ENCODE measurements around the gene ZFHX2.
A peak's percentile ranks its signal among the peaks of the same experiment; 100 is the strongest.

Gene ZFHX2

DNA sequence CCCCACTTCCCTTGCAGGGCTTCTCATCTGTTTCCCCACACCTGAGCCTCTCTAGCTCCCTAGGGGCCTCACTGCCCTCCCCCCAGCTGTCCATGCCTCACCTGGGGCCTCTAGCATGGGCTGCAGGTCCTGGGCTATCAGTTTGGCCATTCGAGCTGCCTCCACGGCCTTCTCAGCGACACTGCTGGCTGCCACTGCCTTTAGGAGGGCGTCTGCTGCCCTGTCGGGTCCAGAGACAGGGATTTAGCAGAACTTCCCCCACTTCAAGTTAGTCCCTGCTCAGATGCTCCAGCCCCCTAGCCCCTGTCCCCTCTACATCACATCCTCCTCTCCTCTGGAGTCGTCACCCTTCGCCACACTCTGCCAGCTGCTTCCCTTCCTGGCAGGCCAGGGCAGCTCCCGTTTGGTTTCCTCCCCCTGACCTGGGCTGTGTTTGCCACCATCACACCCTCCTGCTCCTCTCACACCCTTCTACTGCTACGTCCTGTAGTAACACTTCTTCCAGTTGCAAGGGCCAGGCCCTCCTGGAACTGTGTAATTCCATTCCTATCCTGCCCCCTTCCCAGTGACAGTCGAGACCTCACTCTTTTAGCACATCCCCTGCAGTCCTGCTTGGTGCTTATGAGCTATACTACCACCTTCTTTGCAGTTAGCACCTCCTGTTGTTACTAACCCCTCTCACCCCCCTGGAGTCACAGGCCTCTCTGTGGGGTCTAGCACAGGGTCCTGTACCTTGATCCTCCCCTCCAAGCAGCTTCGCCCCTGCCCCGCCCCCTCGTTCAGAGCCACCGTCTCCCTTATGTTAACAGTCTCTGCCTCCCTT is 20.3 kb upstream of the ZFHX2 start:
- no peak for TF ChIP-seq EGR1 (IDR thresholded peaks at IDR 0.05)
- no peak for TF ChIP-seq TEAD4 (IDR thresholded peaks at IDR 0.05)
- TF ChIP-seq MAX (IDR thresholded peaks at IDR 0.05), result no peak
- no peak for TF ChIP-seq CREB1 (IDR thresholded peaks at IDR 0.05; ENCODE audit: low read depth)
- no peak for TF ChIP-seq FOXM1 (IDR thresholded peaks at IDR 0.05; ENCODE audit: borderline replicate concordance, low read depth)
- no peak for TF ChIP-seq YY1 (IDR thresholded peaks at IDR 0.05; ENCODE audit: low read depth)
- no peak for TF ChIP-seq USF1 (IDR thresholded peaks at IDR 0.05)
- TF ChIP-seq EP300 (IDR thresholded peaks at IDR 0.05; ENCODE audit: borderline replicate concordance), result no peak
- TF ChIP-seq CEBPB (IDR thresholded peaks at IDR 0.05), result no peak
- no peak for TF ChIP-seq RAD21 (IDR thresholded peaks at IDR 0.05; ENCODE audit: low read depth)
- TF ChIP-seq, protein P1, sequence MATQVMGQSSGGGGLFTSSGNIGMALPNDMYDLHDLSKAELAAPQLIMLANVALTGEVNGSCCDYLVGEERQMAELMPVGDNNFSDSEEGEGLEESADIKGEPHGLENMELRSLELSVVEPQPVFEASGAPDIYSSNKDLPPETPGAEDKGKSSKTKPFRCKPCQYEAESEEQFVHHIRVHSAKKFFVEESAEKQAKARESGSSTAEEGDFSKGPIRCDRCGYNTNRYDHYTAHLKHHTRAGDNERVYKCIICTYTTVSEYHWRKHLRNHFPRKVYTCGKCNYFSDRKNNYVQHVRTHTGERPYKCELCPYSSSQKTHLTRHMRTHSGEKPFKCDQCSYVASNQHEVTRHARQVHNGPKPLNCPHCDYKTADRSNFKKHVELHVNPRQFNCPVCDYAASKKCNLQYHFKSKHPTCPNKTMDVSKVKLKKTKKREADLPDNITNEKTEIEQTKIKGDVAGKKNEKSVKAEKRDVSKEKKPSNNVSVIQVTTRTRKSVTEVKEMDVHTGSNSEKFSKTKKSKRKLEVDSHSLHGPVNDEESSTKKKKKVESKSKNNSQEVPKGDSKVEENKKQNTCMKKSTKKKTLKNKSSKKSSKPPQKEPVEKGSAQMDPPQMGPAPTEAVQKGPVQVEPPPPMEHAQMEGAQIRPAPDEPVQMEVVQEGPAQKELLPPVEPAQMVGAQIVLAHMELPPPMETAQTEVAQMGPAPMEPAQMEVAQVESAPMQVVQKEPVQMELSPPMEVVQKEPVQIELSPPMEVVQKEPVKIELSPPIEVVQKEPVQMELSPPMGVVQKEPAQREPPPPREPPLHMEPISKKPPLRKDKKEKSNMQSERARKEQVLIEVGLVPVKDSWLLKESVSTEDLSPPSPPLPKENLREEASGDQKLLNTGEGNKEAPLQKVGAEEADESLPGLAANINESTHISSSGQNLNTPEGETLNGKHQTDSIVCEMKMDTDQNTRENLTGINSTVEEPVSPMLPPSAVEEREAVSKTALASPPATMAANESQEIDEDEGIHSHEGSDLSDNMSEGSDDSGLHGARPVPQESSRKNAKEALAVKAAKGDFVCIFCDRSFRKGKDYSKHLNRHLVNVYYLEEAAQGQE (IDR thresholded peaks at IDR 0.05; ENCODE audit: low read depth), result no peak
- no peak for TF ChIP-seq TCF12 (IDR thresholded peaks at IDR 0.05; ENCODE audit: low read depth)
- TF ChIP-seq TAF1 (IDR thresholded peaks at IDR 0.05; ENCODE audit: low read depth), result no peak
- TF ChIP-seq ZBTB7A (IDR thresholded peaks at IDR 0.05; ENCODE audit: low read depth), result no peak
- TF ChIP-seq NFIC (IDR thresholded peaks at IDR 0.05), result no peak

- no peak for TF ChIP-seq EGR1 (IDR thresholded peaks at IDR 0.05)
- TF ChIP-seq TEAD4 (IDR thresholded peaks at IDR 0.05), result no peak
- TF ChIP-seq TAF1 (IDR thresholded peaks at IDR 0.05; ENCODE audit: low read depth), result no peak
- TF ChIP-seq NFIC (IDR thresholded peaks at IDR 0.05), result no peak
- TF ChIP-seq RAD21 (IDR thresholded peaks at IDR 0.05; ENCODE audit: low read depth), result no peak
- TF ChIP-seq EP300 (IDR thresholded peaks at IDR 0.05; ENCODE audit: borderline replicate concordance), result no peak
- no peak for TF ChIP-seq FOXM1 (IDR thresholded peaks at IDR 0.05; ENCODE audit: borderline replicate concordance, low read depth)
- TF ChIP-seq ZBTB7A (IDR thresholded peaks at IDR 0.05; ENCODE audit: low read depth), result no peak
- no peak for TF ChIP-seq YY1 (IDR thresholded peaks at IDR 0.05; ENCODE audit: low read depth)
- TF ChIP-seq CEBPB (IDR thresholded peaks at IDR 0.05), result no peak
- TF ChIP-seq MAX (IDR thresholded peaks at IDR 0.05), result no peak
- TF ChIP-seq, protein P1 (IDR thresholded peaks at IDR 0.05; ENCODE audit: low read depth), result no peak
- TF ChIP-seq TCF12 (IDR thresholded peaks at IDR 0.05; ENCODE audit: low read depth), result no peak
- no peak for TF ChIP-seq USF1 (IDR thresholded peaks at IDR 0.05)
- no peak for TF ChIP-seq CREB1 (IDR thresholded peaks at IDR 0.05; ENCODE audit: low read depth)
Measured at GRCh38 chr14:23570806-23571483, 19.4 kb upstream of the ZFHX2 start.

DNA sequence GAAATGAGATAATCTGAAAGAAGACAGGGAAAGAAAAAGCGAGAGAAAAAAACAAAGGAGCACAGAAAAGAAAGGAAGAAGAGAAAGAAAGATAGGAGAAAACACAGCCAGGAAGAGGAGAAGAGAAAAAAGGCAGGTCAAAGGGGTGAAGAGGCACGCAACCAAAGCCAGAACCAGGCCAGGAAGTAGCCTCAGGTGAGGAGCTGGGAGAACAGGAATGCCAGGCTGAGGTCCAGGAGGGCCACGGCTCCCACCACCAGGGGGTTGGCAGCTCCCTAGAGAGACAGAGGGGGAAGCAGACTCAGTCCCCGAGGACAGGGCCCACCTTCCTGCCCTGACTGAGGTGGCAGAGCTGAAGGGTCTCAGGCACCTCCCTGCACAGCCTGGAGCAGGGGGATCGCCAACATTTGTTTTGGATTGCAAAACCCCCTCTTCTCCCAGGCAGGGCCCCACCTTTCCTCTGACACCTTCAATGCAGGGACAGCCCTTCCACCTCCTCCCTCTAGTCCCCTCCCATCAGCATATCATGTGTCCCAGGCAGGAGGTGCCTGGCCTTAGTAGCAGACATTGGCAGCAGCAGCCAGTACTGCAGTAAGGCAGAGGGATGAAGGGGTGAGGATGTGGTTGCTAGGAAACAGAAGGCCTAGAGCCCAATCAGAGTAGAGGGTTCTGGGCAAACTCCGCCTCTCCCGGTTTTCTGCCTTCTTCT is 18.0 kb upstream of the ZFHX2 start:
- TF ChIP-seq YY1 (IDR thresholded peaks at IDR 0.05; ENCODE audit: low read depth), result no peak
- TF ChIP-seq USF1 (IDR thresholded peaks at IDR 0.05), result peak; percentile 58

GRCh38 chr14:23568600-23569331 is 17.2 kb upstream of the ZFHX2 start:
- no peak for TF ChIP-seq EP300 (IDR thresholded peaks at IDR 0.05; ENCODE audit: borderline replicate concordance)
- no peak for TF ChIP-seq TAF1 (IDR thresholded peaks at IDR 0.05; ENCODE audit: low read depth)
- no peak for TF ChIP-seq YY1 (IDR thresholded peaks at IDR 0.05; ENCODE audit: low read depth)
- no peak for TF ChIP-seq EGR1 (IDR thresholded peaks at IDR 0.05)
- TF ChIP-seq FOXM1 (IDR thresholded peaks at IDR 0.05; ENCODE audit: borderline replicate concordance, low read depth), result no peak
- no peak for TF ChIP-seq ZBTB7A (IDR thresholded peaks at IDR 0.05; ENCODE audit: low read depth)
